NCI-H748 (cell line): Measurements from ENCODE around the gene IPCEF1.

Source experiments
- DNase-seq: peaks from one replicate; lab custom pipeline; 2025; ENCODE audit not compliant: unreplicated experiment; lab: John Stamatoyannopoulos, UW

IPCEF1 gene

DNA sequence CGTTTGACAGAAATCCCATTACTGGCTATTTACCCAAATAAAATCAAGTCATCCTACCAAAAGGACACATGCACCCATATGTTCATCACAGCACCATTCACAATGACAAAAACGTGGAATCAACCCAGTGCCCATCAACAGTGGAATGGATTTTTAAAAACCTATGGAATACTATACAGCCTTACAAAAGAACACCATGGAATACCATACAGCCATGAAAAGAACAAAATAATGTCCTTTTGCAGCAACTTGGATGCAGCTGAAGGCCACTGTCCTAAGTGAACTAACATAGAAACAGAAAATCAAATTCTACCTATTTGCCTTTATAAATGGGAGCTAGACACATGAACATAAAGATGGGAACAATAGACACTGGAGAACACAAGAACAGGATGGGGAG lies 17.4 kb upstream of the IPCEF1 start:
- DNase-seq, result no peak

DNA sequence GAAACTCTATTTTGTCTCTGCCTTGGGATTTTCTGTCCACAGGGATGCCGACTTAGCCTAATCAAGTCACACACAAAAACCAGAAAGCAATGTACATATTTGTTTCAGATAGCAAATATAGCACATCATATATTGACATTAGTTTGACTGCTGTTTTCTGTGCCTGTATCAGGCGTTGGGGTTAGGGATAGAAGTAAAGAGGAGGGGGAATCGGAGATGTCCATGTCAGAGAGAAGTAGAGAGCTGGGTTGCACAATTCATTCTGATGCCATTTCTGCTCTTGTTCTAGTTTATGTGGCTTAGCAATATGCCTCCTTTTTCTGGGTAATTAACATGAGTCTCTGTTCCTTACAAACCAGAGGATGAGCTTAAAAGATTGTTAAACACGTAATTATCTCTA lies 14.7 kb upstream of the IPCEF1 start:
- peak; percentile 40 for DNase-seq

DNA sequence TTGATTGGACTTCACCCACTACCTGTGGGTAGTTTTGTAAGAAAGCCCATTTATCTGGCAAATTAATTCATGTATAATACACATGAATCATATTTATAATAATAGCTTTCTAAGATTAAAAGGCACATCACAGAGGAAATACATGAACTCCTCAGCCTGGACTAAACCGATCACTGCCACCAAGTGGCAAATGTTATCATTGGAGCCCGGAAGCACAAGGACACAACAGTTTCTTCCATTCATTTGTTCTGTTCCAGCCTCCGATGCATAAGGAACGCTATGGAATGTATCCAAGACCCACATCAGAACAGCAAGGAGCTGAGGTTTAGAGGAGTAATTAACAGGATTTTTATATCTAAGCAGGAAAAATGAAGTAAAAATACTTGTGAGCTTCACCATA lies 13.9 kb upstream of the IPCEF1 start:
- DNase-seq, result peak; percentile 29

DNA sequence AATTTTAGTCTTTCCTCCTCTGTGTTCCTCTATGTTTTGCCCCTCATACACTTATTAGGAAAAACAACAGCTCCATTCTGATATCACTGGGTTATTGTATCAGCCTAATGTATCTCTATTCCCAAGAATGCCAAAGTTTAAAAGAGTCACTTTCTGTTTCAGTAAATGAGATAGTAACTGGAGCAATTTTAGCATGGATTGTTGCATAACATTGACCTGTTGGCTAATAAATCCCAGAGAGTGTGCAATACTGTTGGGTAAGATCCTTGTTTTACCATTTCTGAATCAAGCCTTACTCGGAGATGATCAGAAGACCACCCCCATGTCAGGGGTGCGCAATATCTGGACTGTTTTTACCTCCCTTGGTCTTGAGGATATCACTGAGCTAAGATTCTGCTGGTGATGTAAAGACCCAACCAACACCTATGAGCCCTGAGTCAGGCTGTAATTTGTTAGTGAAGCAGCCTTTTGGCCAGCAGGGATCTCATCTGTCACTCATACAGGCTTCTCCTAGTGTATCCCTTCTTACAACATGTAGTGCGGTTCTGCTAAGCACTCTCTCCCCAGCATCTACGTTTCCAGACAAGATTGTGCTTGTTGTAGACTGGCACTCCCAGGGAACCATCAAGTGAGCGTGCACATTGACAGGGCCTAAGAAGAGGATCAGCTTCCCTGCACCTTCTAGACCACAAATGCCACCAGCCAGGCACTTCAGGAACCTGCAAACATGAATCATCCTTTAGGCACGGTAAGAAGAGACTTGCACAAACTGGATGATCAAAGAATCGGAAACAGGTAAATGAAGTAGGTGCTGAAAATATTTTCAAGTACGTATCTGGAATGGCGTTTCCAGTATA lies 11.5 kb upstream of the IPCEF1 start:
- DNase-seq, result no peak

DNA sequence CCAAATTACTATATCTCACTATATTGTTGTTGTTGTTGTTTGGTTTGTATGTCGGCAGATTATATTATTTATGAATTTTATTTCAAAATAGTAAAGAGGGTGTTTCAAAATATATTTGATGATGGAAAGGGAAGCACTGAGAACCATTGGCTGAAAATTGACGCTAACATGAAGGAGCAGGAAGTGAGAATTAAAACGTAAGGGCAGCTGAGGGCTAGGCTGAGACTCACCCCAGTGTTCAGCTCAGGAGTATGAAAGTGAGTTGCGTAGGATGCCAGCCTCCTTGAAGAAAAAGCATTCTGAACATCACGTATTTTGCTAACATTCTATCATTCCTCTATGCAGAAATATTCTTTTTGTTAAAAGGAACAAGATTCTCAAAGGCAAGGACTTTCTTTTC lies 10.7 kb upstream of the IPCEF1 start:
- DNase-seq, result no peak

DNA sequence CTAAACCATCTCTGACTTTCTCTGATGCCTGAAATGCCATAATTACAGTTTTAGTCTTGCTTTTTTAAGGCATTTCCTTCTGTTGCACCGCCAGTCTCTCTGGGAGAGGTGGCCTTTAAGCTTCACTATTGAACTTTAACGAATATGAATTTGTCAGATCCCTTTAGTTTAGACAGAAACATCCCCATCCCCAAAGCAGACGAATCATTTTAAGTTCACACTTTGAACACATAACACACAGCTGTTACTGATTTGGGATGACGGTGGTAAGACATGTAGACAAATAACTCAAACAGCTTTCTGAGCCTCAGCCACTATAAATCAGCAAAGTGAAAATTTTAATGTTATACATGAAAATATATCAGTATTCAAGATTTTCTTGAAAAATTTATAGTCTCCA lies 7.2 kb upstream of the IPCEF1 start:
- DNase-seq, result no peak

DNA sequence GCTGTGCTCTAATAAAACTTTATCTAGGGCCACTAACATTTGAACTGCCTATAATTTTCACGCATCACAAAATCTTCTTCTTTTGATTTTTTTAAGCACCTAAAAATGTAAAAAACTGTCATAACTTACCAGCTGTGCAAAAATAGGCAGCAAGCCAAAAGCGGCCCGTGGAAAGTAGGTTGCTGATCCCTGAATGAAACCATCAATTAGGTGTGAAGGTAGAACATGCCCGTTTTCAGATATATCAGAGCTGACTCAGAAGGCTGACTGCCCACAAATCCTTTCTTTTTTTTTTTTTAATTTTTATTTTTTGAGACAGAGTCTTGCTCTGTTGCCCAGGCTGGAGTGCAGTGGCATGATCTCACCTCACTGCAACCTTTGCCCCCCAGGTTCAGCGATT lies 4.9 kb upstream of the IPCEF1 start:
- DNase-seq, result no peak

DNA sequence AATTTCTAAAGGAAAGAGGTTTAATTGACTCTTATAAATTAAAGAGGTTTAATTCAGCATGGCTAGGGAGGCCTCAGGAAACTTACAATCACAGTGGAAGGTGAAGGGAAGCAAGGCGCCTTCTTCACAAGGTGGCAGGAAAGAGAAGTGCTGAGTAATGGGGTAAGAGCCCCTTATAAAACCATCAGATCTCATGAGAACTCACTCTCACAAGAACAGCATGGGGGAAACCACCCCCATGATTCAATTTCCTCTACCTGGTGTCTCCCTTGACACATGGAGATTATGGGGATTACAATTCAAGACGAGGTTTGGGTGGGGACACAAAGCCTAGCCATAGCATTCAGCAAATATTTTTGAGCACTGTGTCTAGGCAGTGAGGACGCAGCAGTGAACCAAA lies 3.9 kb upstream of the IPCEF1 start:
- DNase-seq, result no peak

DNA sequence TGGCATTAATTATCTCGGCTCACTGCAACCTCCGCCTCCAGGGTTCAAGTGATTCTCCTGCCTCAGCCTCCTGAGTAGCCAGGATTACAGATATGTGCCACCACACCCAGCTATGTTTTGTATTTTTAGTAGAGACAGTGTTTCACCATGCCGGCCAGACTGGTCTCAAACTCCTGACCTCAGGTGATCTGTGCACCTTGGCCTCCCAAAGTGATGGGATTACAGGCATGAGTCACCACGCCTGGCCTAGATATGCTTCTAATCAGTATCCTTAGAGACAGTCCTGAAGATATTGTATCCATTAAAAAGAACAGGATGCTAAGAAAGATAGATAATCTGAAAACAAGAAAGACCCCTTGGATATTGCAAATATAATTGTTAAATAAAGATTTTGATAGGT lies 3.1 kb upstream of the IPCEF1 start:
- no peak for DNase-seq

DNA sequence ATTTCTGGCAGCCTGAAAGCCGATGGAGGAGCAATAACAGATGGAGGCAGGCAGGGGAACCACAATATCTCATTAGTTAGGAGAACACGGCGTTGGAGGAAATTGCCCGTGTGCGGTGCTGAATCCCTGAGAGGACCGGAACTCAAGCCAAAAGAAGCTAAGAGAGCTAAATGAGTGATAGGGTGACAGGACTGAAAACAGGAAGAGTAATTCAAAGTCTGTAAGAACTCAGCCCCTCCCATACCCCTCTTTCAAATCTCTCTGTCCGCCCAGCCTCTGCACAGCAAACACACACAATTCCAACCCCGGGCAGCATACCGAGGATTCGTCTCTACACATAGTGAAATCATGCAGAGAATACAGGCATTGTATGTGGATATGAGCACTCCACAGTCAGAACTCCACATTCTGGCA lies 2.6 kb upstream of the IPCEF1 start:
- no peak for DNase-seq

DNA sequence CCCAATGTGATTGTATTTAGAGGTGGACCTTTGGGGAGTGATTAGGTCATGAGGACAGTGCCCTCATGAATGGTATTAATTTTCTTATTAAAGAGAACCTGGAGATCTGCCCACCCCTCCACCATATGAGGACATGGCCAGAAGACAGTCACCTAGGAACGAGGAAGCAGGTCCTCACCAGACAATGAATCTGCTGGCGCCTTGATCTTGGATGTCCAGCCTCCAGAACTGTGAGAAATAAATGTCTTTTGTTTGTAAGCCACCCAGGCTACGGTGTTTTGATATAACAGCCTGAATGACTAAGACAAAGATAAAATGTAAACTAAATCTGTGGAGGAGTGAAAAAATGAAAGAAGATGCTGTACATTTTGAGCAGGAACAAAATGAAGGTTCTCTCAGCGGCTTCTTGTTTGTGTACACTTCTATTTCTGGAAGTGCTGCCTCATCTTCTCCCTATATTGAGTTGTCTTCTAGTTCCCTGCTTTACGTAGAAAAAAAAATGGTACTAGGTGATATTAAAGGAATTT lies 1.5 kb upstream of the IPCEF1 start:
- DNase-seq, result no peak

DNA sequence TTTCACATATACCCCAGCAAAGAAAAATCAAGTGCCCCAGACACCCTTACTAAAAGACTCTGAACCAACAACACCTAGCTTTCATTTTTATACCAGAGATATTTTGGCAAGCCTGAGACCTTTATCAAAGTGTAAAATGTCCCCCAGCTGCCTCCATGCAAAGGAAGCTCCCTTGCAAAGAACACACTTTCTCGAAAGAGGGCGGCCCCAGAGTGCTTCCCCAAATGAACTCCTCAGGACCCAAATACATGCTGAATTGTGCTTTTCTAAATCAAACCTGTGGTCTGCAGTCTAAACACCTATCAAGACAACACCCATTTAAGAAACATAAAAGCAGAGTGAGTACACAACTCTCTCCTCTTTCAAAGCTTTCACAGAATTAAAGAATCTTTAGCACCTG lies 490 bp downstream of the IPCEF1 start:
- DNase-seq, result no peak

DNA sequence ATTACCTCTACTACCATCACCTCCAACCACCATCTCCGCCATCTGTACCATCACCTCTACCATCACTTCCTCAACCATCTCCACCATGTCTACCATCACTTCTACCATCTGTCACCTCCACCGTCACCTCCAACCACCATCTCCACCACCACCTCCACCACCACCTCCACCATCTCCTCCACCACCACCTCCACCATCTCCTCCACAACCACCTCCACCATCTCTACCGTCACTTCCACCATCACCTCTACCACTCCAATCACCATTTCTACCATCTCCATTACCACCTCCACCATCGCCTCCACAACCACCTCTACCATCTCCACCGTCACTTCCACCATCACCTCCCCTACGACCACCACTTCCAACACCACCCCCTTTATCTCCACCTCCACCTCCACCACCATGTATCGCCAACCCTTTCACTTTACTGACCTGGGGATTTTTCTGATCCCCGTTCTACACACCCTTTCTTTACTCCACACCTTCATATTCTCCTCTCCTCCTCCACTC lies 2.3 kb downstream of the IPCEF1 start:
- no peak for DNase-seq

DNA sequence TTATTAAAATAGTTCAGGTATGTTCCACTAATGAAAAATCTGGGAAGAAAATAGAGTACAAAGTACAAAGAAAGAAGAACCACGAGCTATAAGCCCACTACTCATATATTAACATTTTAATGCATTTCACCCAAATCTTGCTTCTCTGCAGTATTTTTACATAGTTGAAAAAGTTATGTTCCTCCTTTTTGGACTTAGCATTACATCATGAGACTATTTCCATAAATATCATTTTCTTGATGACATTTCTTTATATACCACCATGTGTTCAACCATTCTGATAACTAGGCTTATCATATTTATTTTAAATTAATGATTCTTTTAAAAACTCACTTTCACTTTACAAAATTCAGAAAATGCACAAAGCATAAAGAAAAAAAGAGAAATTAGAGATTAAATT lies 3.0 kb downstream of the IPCEF1 start:
- DNase-seq, result no peak

DNA sequence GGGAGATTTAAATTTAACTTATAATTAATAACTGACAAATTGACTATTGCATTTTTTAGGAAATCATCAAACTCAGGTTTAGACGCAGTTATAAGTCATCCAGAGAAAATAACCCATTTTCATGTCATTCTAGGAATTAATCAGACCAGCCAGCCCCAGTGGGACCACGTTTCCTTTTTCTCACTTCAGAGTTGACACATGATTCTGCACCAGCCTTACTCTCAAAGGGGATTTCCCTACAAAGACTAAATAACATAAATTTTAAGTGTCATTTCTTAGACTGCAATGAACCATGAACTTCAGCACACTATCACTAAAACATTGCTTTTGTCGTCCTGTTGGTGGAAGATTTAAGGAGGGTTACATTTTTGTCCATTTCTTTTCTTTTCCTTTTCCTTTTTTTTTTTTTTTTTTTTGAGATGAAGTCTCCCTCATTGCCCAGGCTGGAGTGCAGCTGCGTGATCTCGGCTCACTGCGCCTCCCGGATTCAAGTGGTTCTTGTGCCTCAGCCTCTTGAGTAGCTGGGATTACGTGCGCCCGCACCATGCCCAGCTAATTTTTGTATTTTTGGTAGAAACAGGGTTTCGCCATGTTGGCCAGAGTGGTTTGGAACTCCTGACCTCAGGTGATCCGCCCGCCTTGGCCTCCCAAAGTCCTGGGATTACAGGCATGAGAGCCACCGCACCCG lies 3.6 kb downstream of the IPCEF1 start:
- no peak for DNase-seq

DNA sequence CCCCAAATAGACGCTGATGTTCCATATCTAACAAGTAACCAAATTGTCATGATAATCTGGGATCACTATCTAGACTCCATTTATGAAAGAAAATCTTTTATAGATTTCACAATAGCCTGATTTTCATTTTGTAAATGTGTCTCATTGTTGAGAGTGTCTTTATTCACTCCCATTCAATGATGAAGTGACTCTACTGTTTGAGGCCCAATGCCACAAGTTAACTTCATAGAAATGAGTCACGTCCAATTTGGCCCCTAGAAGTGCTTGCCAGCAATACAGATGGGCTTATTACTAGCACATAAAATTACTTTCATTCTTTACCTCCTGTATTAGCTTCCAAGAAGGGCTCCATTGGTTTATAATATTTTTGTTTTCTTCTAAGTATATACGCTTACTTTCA lies 6.3 kb downstream of the IPCEF1 start:
- DNase-seq, result no peak

DNA sequence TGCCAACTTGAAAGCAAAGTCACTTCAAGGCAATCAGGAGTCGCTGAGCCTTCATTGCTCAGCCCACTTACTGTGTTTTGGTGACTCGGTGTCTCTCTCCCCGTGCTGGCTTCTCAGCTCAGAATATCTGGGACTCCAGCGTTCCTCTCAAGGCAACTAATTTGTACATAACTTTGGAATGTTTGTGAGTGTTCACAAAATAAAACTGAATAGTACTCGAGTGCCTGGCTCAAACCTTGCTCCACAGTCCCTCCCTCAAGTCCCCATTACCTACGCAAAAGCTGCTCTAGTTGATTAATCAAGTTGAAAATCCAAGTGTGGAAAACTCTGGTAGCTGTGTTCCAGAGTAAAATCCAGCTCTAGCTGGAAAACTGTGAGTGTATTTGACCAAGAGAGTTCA lies 8.6 kb downstream of the IPCEF1 start:
- no peak for DNase-seq

DNA sequence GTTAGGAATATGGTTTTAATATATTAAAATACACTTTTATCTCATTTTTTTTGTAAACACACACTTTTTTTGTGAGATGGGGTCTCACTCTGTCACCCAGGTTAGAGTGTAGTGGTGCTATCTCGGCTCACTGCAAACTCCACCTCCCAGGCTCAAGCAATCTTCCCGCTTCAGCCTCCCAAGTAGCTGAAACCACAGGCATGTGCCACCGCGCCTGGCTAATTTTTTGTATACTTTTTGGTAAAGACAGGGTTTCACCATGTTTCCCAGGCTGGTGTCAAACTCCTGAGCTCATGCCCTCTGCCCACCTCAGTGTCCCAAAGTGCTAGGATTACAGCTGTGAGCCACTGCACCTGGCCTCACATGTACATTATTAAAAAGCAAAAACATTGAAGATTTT lies 10.8 kb downstream of the IPCEF1 start:
- no peak for DNase-seq

DNA sequence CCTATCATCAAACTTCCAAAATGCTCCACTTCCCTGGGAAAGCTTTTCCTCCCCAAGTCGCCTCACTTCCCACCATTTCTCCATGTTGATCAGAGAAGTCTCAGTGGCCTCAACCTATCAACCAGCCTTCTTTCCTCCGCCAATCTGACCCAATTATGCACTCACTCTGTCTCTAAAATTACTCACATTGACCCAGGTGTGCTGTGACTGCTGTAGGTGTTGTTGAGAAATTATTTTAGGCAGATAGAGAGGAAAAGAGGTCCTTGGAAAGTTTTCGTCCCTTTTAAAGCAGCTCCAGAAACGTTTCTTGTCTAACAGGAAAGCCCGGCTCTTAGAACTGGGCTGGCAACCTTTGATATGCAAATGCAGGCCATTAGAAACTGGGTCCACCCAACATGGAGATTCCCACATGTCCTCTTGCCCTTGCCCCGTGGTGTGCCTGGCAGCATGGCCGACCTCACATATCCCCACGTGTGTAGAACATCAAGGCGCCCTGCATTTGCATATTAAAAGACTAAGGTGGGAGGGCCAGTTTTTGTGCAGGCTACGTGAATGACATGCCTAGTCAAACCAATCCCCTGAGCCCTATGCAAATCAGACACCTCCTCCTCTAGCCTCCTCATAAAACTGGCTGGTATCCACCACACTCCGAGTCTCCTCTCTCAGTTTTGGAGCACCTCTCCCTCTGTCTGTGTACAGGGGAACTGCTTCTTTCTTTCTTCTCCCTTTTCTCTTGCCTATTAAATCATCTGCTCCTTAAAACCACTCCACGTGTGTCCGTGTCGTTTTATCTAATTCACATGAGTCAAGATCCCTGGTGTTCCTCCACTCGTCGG lies 12.9 kb downstream of the IPCEF1 start:
- DNase-seq, result peak; percentile 98

DNA sequence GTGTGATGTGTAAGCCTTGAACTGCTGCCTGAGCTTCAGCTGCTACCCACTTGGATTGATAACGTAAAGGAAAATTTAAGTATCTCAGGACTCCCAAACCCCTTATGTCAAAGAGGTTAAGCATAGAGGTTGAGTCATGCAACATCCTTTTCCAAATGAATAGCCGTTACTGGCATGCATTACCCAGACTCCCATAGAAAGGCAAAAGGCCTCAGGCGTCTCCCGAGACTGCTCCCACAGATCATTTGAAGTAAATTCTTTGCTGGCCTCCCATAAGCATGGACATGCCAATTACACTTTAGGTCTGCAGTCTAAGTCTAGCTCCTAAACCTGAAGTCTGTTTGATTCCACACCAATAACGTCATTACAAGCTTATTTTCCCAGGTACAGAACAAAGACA lies 14.7 kb downstream of the IPCEF1 start:
- DNase-seq, result no peak

DNA sequence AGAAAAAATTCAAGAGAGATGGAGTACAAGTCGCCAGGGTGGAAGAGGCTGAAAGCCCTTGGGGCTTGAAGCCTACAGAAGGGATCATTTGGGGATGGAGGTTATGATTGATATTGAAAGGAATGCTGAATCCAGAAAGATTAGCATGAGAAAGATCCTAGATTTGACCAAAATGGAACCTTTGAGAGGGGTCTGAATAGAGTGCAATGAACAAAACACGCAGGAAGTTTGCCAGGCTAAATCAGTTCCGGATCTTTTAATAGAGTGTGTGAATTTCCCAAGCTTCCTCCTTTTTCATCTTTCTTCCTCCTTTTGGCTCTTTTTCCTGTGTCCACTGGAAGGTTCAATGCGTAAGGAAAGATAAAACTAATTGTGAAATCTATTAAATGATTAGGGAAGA lies 15.3 kb downstream of the IPCEF1 start:
- no peak for DNase-seq
